Activated CD4-positive, alpha-beta T cell treated with anti-CD3 and anti-CD28 coated beads for 4 hours (primary cell): ENCODE measurements around the gene CHID1.

Experiments
- DNase-seq, 2 donors: peaks; one replicate each; pipeline ENCODE4 v3.0.0-alpha.2; 2020

Gene CHID1

DNA sequence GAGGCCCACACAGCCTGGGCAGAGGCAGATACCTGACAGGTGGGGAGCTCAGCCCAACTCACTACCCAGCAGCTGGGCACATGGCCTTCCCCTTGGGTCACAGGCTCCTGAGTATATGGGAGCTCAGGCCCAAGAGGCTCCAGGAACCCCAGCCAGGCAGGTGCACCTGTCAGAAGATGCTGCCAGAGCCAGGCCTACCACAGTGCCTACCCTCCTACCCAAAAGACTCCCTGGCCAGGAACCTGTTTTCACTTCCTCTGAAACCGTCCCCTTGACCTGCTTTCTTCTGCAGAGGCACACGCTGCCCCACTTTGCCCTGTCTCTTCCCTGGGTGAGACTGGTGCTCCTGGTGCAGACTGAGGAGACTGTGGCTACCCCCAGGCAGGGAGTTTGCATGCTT is 2.9 kb downstream of the CHID1 start:
- DNase-seq, result no peak

DNA sequence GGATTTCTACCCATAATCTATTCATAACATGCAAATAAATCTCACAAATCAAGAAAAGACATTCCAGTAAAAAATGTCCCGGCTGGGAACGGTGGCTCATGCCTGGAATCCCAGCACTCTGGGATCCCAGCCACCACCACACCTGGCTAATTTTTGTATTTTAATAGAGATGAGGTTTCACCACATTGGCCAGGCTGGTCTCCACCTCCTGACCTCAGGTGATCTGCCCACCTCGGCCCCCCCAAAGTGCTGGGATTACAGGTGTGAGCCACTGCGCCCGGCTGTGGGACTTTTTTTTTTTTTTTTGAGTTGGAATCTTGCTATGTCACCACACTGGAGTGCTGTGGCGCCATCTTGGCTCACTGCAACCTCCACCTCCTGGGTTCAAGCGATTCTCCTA is 4.7 kb downstream of the CHID1 start:
- DNase-seq, result no peak

DNA sequence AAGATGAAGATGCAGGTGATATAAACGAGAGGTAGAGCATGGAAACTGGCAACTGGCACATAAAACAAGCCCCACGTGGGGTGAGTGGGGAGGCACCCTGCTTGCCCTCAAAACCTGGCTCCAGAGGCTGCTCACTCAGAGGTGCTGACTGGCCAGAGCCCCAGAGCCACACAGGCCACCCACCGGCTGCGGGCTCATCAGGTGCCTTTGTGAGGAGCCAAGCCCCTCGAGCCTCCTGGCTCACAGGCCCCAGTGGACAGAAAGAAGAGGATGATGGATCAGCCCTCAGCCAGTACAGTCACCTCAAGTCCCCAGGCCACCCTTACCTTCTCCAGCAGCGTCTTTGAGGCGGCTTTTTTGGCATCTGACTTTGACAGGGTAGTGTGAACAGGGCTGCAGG is 6.2 kb downstream of the CHID1 start:
- no peak for DNase-seq

DNA sequence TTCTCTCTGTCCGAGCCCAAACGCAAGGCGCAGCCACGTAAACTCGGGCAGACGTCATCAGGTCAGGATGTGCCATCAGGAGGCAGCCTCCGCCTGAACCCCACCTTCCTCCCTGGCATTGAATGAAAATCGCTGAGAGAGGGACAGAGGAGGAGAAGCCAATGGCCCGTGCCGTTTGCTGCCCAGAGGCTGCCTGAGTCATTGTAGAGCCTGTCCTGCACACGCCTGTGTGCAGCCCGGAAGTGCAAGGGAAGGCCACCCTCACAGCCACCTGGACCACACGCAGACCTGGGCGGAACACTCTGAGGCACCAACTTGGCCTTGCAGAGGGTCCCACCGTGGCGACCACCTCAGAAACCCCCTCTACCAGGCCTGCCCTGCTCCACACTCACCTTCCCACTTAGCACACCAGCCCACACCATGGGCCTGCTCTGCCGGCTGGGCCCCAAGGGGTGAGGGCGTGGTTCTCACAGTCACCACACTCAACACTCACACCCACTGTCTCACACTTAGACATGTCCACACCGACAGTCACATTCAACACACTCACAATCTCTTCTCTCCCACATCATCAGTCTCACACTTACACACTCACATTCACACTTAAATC is 9.1 kb downstream of the CHID1 start:
- DNase-seq, result no peak

DNA sequence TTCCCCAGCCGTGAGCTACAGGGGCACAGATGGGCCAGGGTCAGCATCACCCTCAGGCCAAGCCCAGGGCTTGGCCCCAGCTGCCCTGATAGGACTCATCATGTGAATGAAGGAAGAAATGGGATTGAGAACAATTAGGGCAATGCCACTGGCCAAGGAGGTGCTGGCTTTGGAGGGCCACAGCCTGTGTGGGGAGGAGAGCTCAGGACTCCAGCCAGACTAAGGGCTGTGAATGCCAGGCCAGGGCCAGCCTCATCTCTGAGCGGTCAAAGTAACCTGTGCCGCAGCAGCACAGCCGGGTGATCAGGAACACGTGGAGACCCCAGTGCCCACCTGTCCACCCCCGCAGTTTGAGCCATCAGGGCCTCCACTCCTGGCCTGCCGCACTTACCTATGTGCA is 10.1 kb downstream of the CHID1 start:
- no peak for DNase-seq

DNA sequence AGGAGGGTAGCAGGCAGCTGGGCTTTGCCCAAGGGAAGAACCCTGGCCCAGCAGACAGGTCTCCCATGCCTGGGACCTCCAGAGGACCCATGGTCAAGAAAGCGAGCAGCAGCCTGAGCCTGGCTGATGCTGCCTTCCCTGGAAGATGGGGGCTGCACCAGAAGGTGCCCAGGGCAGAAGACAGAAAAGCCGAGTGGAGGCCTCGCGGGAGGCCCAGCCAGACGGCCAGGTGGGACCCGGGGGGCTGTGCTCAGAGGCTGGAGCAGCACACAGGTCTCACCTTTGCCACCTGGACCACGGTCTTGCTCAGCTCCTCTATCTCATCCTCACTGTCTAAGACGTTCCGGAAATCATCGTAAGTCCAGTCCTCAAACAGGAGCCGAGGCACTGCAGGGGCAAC is 10.9 kb downstream of the CHID1 start:
- DNase-seq, result no peak

DNA sequence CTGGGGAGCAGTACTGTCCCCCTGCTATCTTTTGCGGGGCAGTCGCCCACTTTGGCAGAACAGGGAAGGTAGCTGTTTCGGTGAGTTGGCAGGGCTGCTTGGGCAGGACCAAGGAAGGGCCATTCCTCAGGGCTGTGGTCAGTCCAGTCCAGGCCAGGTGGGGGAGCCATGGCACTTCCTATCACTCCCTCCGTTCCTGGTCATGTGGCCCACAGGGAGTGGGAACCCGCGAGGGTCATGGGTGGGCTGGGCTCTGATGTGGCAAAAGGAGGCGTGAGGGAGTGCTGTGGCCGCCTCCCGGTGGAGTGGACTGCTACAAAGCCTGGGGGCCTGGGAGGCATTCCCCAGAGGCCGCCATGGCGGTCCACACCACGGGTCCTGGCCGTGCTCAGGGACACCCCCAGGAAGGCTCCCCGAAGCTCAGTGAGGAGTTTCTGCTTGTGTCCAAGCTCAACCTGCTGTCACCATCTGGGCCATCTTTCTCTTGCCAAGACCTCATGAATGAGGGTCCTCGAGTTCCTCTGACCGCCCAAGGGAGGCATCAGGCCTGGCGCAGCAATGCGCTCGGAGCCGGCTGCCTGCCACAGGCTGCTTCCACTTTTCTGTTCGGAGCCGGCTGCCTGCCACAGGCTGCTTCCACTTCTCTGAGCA is 11.9 kb downstream of the CHID1 start:
- DNase-seq, result no peak

DNA sequence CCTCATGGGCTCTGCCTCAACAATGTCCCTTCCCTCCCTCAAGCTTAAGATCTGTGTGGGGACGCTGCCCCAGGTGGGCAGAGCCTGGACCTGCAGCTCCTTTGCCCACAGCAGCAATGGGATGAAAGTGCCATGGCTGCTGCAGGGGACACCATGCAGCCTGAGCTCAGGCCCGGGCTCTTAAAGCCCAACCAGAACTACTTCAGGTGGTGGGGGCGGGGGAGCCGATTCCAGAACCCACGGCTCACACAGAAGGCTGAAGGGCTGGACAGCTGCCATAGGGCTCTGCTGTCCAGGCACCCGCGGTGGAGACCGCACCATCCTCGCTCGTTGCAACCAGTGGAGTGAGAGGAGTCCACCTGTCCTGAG is 12.5 kb downstream of the CHID1 start:
- no peak for DNase-seq

DNA sequence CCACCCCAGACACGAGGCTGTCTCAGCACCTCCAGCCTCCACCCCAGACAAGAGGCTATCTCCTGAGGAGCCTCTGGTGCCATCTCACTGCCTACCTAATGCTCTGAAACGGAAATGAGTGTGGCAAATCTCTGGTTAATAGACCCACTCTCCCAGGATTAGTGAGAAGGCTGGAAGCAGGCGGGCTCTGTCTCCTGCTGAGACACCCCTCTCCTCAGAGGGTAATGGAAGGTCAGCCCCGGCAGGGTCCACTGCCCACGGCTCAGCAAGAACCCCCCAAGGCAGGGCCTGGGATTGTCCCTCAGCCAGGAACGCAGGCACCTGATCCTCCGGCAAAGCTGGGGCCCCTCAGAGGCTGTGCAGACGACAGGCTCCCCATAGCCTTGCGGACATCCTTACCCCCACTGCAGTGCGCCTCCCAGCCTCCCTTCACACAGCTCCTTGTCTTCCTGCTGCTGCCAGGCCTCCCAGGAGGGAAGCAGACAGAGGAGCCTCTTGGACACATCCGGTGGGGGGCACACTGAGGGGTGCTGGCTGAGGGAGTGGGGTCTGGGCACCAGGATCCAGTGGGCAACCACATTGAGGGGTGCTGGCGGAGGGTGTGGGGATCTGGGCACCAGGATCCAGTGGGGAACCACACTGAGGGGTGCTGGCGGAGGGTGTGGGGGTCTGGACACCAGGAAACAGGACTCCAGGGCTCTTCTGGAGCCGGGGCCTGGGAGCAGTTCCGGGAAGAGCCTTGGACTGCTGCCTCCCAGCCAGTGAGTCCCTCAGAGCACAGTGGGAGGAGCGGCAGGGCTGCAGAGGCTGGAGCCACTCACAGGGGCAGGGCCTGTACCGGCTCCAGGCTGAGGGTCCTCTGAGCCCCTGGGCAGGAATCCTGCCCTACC is 13.1 kb downstream of the CHID1 start:
- no peak for DNase-seq

DNA sequence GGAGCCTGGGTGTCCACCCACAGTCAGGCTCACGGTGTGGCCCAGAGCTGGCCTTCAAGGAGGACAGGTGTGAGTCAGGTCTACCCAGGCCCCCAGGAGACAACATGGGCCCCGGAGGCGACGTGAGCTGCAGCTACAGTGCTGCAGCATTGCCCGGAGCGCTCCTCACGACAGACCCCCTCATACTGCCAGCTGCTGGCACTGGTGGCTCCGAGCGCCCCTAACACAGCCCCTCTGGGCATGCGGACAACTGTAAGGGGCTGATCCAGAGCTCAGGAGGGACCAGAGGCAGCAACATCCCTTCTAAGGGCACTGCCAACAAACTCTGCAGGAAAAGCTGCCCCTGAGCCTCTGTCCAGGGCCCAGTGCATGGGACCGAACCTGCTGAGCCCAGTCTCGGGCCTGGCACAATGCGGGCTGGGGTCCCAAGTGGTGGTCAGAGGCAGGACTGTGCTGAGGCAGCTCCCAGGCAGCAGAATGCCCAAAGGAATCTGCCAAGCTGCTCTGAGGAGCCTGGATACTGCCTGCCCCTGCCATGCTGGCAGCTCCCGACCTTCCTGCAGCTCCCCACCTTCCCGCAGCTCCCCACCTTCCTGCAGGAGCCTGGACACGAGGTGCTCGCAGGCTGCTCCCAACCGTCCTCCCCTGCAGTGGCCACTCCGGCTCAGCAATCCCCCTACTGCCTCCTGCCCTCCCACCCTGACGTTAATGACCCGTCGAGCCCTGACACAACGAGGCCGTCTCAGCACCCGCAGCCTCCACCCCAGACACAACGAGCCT is 15.1 kb downstream of the CHID1 start:
- DNase-seq, result no peak

DNA sequence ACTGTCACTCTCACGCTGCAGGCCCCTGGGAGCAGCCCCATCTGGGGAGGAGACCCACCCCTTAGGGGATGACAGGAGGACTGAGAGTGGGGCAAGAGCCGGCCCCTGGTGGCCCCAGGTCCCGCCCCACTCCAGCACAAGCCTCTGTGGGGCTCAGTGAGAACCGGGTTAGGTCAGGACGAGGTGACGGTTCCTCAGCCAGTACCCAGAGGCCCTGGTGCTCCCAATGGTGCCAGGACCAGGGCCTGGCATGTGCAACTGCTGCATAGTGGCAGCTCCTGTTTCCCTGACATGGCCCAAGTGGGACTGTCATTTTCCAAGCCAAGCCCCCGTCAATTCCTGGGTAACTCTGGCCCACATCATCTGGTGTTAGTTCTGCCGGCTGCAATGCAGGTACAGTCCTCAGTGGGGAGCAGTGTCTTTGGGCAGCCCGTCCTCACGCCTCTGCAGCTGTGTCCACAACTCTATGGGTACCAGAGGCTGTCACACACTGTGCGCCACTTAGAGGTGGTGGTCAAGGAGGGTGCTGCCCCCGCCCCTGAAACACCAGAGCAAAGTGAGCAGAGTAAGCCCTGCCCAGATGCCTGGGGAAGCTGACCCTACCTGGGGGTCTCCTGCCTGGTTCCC is 15.9 kb downstream of the CHID1 start:
- DNase-seq, result no peak

DNA sequence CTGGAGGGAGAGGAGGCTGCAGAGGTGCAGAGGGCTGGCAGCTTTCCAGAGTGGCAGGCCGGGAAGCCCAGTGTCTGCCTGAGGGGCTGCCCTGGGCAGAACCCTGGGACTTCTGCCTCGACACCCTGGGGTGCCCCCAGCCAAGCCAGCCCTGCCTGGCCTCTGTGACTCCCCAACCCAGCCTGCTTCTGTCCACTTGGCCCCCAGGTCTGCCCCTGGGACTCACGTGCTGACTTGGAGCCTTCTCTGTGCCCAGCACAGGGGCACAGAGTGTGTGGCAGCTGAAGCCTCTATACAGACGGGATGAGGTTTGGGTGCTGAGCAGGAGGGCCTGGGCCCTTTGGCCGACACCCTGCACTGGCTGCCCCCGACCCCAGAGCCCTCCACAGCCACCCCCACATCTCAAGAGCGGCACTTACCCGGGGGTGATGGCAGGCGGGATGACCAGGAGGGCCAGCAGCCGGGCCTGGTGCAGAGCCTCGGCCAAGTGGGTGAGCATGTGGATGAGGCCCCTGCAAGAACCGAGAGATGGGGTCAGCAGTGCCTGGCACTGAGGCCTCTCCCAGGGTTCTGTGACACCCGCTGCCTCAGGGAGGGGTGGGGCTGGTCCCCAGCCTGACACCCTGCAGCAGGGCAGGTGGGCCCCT is 17.5 kb downstream of the CHID1 start:
- DNase-seq, result no peak

DNA sequence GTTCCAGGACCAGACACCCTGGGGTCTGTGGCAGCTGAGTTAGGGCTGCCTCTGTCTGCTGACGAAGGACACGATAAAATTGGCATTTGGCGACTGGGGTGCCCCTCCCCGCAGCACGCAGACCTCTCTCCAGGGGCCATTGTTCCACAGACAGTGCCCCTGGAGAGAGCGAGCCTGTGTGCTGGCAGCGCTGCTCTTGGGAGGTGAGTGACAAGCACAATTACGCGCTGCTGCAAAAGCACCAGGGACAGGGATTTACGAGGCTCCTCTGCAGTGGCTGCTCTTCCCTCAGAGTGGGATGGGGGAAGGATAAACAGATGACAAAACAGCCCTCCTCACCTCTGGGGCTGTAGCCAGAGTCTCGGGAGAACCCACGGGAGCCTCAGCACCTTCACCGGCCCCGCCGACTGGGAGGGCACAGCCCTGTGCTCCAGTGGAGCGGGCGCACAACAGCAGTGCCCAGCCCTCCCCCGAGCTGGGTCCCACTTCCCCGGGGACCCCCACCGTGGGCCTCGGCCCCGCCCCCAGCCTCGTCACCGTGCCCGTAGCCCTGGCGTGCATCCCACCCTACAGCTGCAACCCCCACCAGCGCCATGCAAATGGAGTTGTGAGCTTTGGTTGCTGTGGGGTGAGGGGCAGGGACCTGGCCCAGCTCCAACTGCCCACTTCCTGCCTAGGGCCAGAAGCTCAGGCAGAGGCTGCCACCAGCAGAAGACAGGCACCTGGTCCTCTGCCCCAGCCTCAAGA is 19.6 kb downstream of the CHID1 start:
- DNase-seq, result no peak

DNA sequence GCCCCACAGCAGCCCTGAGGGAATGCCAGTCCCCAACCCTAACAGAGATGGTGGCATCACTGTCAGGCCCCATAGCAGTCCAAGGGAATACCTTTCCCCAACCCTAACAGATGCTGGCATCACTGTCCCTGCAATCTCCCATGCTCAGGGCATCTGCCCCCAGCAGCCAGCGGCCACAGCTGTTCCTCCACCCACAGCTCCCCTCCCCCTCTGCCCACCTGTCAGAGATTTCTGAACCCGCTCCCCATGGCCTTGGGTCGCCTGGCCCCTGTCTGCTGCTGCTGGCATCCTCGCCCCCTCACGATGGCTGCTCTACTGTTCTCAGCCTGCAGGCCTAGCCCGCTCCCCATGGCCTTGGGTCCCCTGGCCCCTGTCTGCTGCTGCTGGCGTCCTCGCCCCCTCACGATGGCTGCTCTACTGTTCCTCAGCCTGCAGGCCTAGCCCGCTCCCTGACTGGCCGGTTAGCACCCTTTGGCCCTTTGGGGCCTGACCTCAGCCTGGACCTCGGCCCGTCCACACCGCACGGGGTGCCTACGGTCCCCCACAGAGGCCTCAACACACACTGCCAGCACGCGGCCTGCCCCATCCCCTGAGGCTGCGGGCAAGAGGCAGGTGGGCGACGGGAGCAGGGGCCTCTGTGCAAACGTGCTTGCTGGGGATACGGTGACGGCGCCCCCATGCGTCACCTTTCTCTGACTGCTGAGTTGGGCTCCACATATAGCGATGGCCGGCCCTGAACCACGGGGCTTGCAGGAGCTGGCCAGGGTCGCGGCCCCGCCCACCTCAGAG is 20.7 kb downstream of the CHID1 start:
- DNase-seq, result no peak

DNA sequence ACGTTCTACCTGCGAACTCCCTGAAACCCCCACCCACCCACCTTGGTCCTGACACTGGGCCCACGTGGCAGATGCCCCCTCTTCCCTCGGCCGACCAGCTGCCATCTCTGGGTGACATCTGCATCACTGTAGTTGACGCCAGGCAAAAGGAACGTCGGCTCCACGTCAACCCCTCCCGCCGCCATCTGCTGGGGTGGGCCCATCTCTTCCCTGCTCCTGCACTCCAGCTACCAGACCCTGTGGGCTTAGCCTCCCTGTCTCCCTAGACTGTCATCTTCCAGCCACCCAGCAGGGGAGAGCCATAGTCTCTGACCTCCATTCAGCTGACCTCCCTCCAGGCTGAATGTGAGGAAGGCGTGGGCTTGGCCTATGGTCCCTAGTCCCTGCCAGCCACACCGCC is 21.4 kb downstream of the CHID1 start:
- no peak for DNase-seq

DNA sequence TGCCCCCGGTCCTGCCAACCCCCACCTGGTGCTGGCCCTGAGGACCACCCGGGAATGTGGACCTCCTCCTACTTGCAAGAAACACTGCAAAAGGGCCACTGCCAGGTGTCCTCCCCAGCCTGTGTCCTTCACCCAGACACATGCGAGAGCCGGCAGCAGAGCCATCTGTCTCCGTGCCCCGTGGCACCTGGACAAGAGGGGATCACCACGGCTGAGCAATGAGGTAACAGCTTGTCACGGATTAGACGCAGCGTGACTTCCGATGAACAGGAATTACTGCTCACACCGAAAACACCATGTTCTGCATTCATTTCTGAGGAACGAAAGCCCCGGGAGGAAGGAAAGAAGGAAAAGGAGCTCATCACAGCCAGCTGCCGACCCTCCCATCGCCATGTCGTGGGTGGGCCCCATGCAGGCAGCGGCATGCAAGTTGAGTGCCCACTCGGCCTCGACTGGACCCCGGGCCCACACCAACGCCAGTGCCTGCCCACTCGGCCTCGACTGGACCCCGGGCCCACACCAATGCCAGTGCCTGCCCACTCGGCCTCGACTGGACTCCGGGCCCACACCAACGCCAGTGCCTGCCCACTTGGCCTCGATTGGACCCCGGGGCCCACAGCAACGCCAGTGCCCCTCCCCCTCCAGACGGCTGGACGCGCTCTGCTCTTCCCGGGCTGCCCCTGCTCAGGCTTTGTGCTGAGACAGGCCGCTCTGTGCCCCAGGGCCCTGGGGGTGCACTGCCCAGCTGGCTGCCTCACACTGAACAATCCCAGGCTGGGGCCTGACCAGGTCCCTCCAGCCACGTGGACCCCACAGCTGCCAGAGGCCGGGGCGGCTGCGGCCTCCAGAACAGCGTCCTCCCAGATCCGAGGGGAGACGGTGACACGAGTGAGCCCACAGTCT is 22.0 kb downstream of the CHID1 start:
- DNase-seq, result no peak

DNA sequence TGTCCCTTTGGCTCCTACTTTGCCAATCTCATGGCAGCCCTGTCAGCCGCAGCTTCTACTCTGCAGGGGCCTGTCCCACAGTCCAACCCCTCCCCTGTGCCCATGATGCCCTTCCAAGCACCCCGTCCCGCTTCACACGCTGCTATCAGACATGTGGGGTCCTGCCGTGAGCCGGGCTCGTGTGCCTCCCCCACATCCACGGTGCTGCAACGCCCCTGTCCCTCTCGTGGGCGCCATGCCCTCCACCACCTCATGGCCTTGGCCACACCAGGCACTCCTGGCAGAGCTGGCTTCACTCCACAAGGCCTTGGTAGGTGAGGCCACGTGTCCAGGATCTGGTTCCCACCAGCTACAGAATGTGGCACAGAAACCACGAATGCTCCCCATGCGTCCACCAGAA is 23.0 kb downstream of the CHID1 start:
- DNase-seq, result no peak

DNA sequence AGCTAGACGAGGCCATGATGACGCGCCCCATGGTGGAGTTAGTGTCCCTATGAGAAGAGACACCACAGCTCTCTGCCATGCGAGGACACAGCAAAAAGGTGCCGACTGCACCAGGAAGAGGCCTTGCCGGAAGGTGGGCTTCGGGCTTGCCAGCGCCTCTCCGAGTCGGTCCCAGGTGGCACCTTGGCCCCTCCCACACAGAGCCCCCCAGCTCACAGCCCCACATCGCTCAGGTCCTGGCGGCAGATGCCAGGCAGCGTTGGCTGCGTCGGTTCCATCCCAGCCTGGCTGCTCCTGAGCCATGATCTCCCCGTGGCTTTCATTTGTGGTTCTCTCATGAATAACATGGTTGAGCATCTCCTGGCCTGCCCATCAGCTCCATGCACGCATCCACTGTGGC is 24.0 kb downstream of the CHID1 start:
- no peak for DNase-seq

DNA sequence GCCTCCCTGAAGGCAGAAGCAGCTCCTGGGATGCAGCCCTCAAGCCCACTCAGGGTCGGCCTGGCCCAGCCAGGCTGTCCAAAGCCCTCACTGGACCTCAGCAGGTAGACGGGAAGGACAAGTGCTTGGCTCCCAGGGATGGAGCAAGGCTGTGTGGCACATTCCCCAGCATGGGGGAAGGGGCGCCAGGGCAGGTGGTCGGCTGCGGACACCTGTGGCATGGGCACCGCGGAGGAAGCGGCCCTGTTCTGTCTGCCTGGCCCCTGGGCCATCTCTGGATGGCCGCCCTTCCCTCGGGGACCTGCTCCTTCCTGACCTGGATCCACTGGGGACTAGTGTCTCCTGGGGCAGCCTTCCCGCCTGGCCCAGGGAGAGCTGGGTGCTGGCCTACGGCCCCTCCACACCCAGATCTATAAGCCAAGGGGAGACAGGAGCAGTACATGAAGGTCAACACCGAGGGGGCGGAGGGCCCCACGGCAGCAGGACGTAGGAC is 26.0 kb downstream of the CHID1 start:
- DNase-seq, result no peak

DNA sequence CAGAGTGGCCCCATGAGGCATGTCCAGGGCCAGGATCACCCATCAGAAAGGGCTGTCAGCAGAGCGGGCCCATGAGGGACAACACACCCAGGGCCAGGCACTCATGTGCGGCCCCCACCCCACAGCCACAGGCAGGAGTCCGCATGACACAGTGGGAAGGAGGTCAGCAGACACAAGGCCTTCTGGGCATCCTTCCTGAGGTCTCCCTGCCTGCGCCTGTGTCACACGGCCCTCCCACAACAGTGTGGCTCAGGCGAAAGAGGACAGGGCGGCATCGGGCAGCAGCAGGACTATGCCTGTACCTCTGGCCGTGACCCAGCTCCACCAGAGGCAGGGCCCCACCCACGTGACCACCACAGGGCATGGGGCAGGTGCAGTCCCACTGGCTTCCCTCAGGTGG is 27.1 kb downstream of the CHID1 start:
- no peak for DNase-seq
